Right cardiac atrium (tissue), 5 donors: ENCODE results near the gene GYS1. TPM values are rescaled to one million over a fixed set of nuclear protein-coding genes. Genes with fewer than 3 reads are reported as not detected.
"Not testable (repeated sequence)": the region's sequence is repeated elsewhere in the genome, so short reads cannot be mapped to it uniquely, and the experiment has no call there.

Experiments
- ATAC-seq, 2 donors: fragments of 200-7000 bp; cut with Tn5 transposase; one replicate each; pipeline versions ENCODE4 v1.8.0 to v1.9.1; 2020; ENCODE audit warnings: moderate library complexity in 2 of 2, mild to moderate bottlenecking in 1 of 2
- DNase-seq, 3 donors: peaks; one replicate each; pipeline ENCODE4 v3.0.0-alpha.2; 2020
- H3K27ac ChIP-seq: one replicate; pipeline ENCODE4 v1.5.1; 2013; ENCODE audit warnings: mild to moderate bottlenecking, low read length, control low read depth, moderate library complexity
- H3K27me3 ChIP-seq: one replicate; pipeline ENCODE4 v1.6.1; 2013; ENCODE audit not compliant: control insufficient read depth, insufficient read depth
- H3K4me1 ChIP-seq: one replicate; pipeline ENCODE4 v1.6.1; 2013; ENCODE audit warnings: low read length; ENCODE audit not compliant: control insufficient read depth, insufficient read depth
- H3K4me3 ChIP-seq: one replicate; pipeline ENCODE4 v1.5.1; 2013; ENCODE audit warnings: low read length, control low read depth
- H3K9me3 ChIP-seq: one replicate; pipeline ENCODE4 v1.6.1; 2013; ENCODE audit warnings: low read length; ENCODE audit not compliant: control insufficient read depth
- WGBS: extraction: QIAGEN DNeasy Blood & Tissue Kit; methylation state at CpG from one replicate; pipeline ENCODE4 v1.1.7; 2013; 5-methylcytosine and 5-hydroxymethylcytosine counted together
- intact Hi-C, 4 donors: fragments of 100-400 bp; cut with DNase I; formaldehyde crosslinking; loops; one replicate each; pipeline versions ENCODE4 v1.11.0 to v1.14.0; 2022 to 2023
- long read RNA-seq, 4 donors: library from polyadenylated mRNA; unstranded; transcript quantifications; one replicate each; pipeline ENCODE4 v2.0.0, GENCODE V29; 2020 to 2021
- polyA plus RNA-seq: library from polyadenylated mRNA; stranded (reverse); fragments of 200-250 nt; gene quantifications from one replicate; pipeline ENCODE4 v1.2.3, GENCODE V29; 2013
- total RNA-seq, 4 donors: library from RNA; stranded (reverse); fragmentation: NEBNext Ultra II Directional; extraction: Animal tissue kit (Norgen Biotek cat#: 25700); gene quantifications; one replicate each; pipeline ENCODE4 v1.2.1, GENCODE V29; 2021
- donor health status: healthy with polysubstance abuse.
- donor health status: DM: no; HTN: yes; CAD: no.
- donor health status: DM: no; HTN: no; CAD: no.
- donor health status: DM: no; HTN: yes; CAD: no; lungs with severe emphysema.
- donor health status: DM: yes; HTN: yes; CAD: no.

The GYS1 gene
- total RNA-seq (10 to 100 TPM; 62.7 to 95.9 (median 89.0) TPM), polyA plus RNA-seq (61.4 TPM)
- long read RNA-seq, donor 1, transcript GYS1-202 (16 exons, 3,574 nt) = major isoform, 12 of 48 reads
- long read RNA-seq, donor 1, partial matches to known transcripts = 33 of 48 reads
- long read RNA-seq, donor 1, other reads (novel, unspliced or antisense) = 3 of 48 reads
- long read RNA-seq, donor 2, transcript GYS1-202 (16 exons, 3,574 nt) = major isoform, 24 of 38 reads
- long read RNA-seq, donor 2, partial matches to known transcripts = 11 of 38 reads
- long read RNA-seq, donor 2, other reads (novel, unspliced or antisense) = 3 of 38 reads
- long read RNA-seq, donor 3, transcript GYS1-202 (16 exons, 3,574 nt) = major isoform, 10 of 20 reads
- long read RNA-seq, donor 3, partial matches to known transcripts = 10 of 20 reads
- long read RNA-seq, donor 3, other reads (novel, unspliced or antisense) = 0 of 20 reads
- long read RNA-seq, donor 4, transcript GYS1-202 (16 exons, 3,574 nt) = major isoform, 28 of 54 reads
- long read RNA-seq, donor 4, partial matches to known transcripts = 25 of 54 reads
- long read RNA-seq, donor 4, other reads (novel, unspliced or antisense) = 1 of 54 reads

GRCh38 chr19:48993175-48994034 lies at the start of gene GYS1, which contains the start of gene RUVBL2:
GYS1 (minus strand) TSS chr19:48993309; CDS start chr19:48993112, 197 bp downstream.
RUVBL2 (plus strand) TSS chr19:48993887; CDS start chr19:48993912, 25 bp downstream.
- under 1% methylated on average over 56 of the region's 56 CpGs for WGBS
- ATAC-seq = peak; percentile 95 to 96
- no peaks in the 10 kb centered on the region for H3K9me3 ChIP-seq
- H3K27me3 ChIP-seq = no peaks in the 10 kb centered on the region
- H3K27ac ChIP-seq = peak within 1 kb of the TSS; percentile 88
- H3K4me1 ChIP-seq = peaks cover 12% of the 10 kb centered on the region
- peak within 1 kb of the TSS; percentile 64 for H3K4me3 ChIP-seq
- DNase-seq = peak; percentile 100
- intact Hi-C loops = no loop called here

GRCh38 chr19:49042666-49043065 lies 49.6 kb upstream of the GYS1 start:
- 90% methylated on average over 4 of the region's 4 CpGs for WGBS
- DNase-seq, H3K4me1 ChIP-seq, H3K4me3 ChIP-seq, ATAC-seq, H3K27me3 ChIP-seq, intact Hi-C loops, H3K9me3 ChIP-seq, H3K27ac ChIP-seq: not testable (repeated sequence)

GRCh38 chr19:49042177-49042576 lies 49.1 kb upstream of the GYS1 start:
- Histone ChIP-seq H3K9me3 (no peaks in the 10 kb centered on the region), H3K4me3 (no peak overlapping the region), H3K27ac (no peak overlapping the region), H3K27me3 (no peaks in the 10 kb centered on the region), H3K4me1 (no peaks in the 10 kb centered on the region)
- WGBS = 78% methylated on average over 17 of the region's 17 CpGs
- DNase-seq = no peak
- ATAC-seq = no peak
- intact Hi-C loops = no loop called here

- ATAC-seq, H3K4me1 ChIP-seq, H3K27ac ChIP-seq, H3K9me3 ChIP-seq, H3K27me3 ChIP-seq, intact Hi-C loops, H3K4me3 ChIP-seq: not testable (repeated sequence)
- peak in 1 of 3 donors; percentile 0 for DNase-seq
- 69% methylated on average over 9 of the region's 9 CpGs for WGBS
These were observed 46.6 kb upstream of the GYS1 start for GRCh38 chr19:49039736-49040135.

- H3K27ac ChIP-seq, H3K4me3 ChIP-seq, ATAC-seq, H3K27me3 ChIP-seq, H3K4me1 ChIP-seq, intact Hi-C loops, H3K9me3 ChIP-seq: not testable (repeated sequence)
- WGBS = 84% methylated on average over 26 of the region's 26 CpGs
- DNase-seq = peak in 1 of 3 donors; percentile 6
These were observed 45.6 kb upstream of the GYS1 start for GRCh38 chr19:49038557-49039276.

- H3K4me3 ChIP-seq, H3K27me3 ChIP-seq, H3K9me3 ChIP-seq, DNase-seq, ATAC-seq, intact Hi-C loops, H3K4me1 ChIP-seq, H3K27ac ChIP-seq: not testable (repeated sequence)
- WGBS = 93% methylated on average over 6 of the region's 8 CpGs
These were observed 45.0 kb upstream of the GYS1 start for GRCh38 chr19:49038111-49038510.

GRCh38 chr19:49036815-49037214 lies 43.7 kb upstream of the GYS1 start, which contains the start of gene CGB1:
CGB1 (minus strand) TSS chr19:49036895; CDS start chr19:49036711, 184 bp downstream.
- WGBS = 49% methylated on average over 18 of the region's 18 CpGs
- not testable (repeated sequence) for ATAC-seq, H3K27ac ChIP-seq

GRCh38 chr19:49031642-49032301 lies 38.7 kb upstream of the GYS1 start, which contains the start of gene CGB2:
CGB2 (plus strand) TSS chr19:49031890; CDS start chr19:49032096, 206 bp downstream.
- DNase-seq (peak in 1 of 3 donors; percentile 48), ATAC-seq (peak in 1 of 2 donors; percentile 14)
- H3K9me3 ChIP-seq, H3K27me3 ChIP-seq, H3K4me3 ChIP-seq, H3K27ac ChIP-seq, H3K4me1 ChIP-seq, intact Hi-C loops: not testable (repeated sequence)
- 21% methylated on average over 28 of the region's 28 CpGs for WGBS

More at GRCh38 chr19:49036815-49037214, 43.7 kb upstream of the GYS1 start, which contains the start of gene CGB1:
- H3K4me3 ChIP-seq, H3K9me3 ChIP-seq, H3K27me3 ChIP-seq, intact Hi-C loops, H3K4me1 ChIP-seq: not testable (repeated sequence)
- DNase-seq = peak in 1 of 3 donors; percentile 36

- H3K4me3 ChIP-seq, H3K9me3 ChIP-seq, DNase-seq, H3K27ac ChIP-seq, H3K4me1 ChIP-seq, intact Hi-C loops, ATAC-seq, H3K27me3 ChIP-seq: not testable (repeated sequence)
- WGBS = 92% methylated on average over 5 of the region's 8 CpGs
These were observed 37.2 kb upstream of the GYS1 start for GRCh38 chr19:49030323-49030722.

GRCh38 chr19:49029749-49030148 lies 36.6 kb upstream of the GYS1 start:
- H3K9me3 ChIP-seq, H3K27ac ChIP-seq, H3K4me3 ChIP-seq, H3K4me1 ChIP-seq, ATAC-seq, H3K27me3 ChIP-seq, intact Hi-C loops: not testable (repeated sequence)
- DNase-seq = peak in 1 of 3 donors; percentile 2
- WGBS = 80% methylated on average over 14 of the region's 14 CpGs
